Activated T-cell treated with anti-CD3 and anti-CD28 coated beads, Interleukin-2, amount 50 U/mL, for 24 hours (primary cell): ENCODE data around the gene TOMM40.
A peak's percentile ranks its signal among the peaks of the same experiment; 100 is the strongest.

ENCODE experiments used
- DNase-seq: peaks from one replicate; pipeline ENCODE4 v3.0.0-alpha.2; 2020
- H3K27ac Mint-ChIP-seq: 2 replicates; pipeline ENCODE4 v1.8.0; 2020; ENCODE audit warnings: mild to moderate bottlenecking, mixed read lengths
- H3K27me3 Mint-ChIP-seq: 2 replicates; pipeline ENCODE4 v1.8.0; 2020; ENCODE audit warnings: mixed read lengths
- H3K36me3 Mint-ChIP-seq: 2 replicates; pipeline ENCODE4 v1.8.0; 2020; ENCODE audit warnings: low read depth, mixed read lengths
- H3K4me1 Mint-ChIP-seq: 2 replicates; pipeline ENCODE4 v1.8.0; 2020; ENCODE audit warnings: low read depth, mixed read lengths
- H3K4me3 Mint-ChIP-seq: 2 replicates; pipeline ENCODE4 v1.8.0; 2020; ENCODE audit warnings: mild to moderate bottlenecking, moderate library complexity, mixed read lengths
- H3K9me3 Mint-ChIP-seq: 2 replicates; pipeline ENCODE4 v1.8.0; 2020; ENCODE audit warnings: mixed read lengths

TOMM40 gene

GRCh38 chr19:44891016-44891882, at the start of gene TOMM40:
Gene TOMM40, plus strand, starts transcription at chr19:44891254. Its CDS starts 162 bp downstream, at chr19:44891416.
- Mint-ChIP-seq H3K27me3 (no peaks in the 10 kb centered on the region), H3K9me3 (peaks cover 5% of the 10 kb centered on the region), H3K27ac (peak within 1 kb of the TSS; percentile 98), H3K4me3 (peak within 1 kb of the TSS; percentile 96), H3K36me3 (peaks cover 49% of the 10 kb centered on the region), H3K4me1 (peaks cover 41% of the 10 kb centered on the region)
- no peak for DNase-seq

DNA sequence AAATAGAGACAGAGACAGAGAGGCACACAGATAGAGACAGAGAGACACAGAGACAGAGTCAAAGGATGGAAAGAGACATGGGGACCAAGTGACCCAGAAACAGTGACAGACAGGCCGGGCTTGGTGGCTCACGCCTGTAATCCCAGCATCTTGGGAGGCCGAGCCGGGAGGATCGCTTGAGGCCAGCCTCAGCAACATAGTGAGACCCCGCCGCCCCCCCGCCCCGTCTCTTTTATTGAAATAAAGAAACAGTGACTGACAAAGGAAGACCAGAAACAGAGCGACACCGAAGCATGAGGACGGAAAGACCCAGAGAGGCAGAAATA, 45.8 kb upstream of the TOMM40 start:
- Mint-ChIP-seq H3K36me3 (no peaks in the 10 kb centered on the region), H3K27ac (peak overlapping the region; percentile 85), H3K9me3 (no peaks in the 10 kb centered on the region), H3K27me3 (peaks cover 34% of the 10 kb centered on the region), H3K4me3 (peak overlapping the region; percentile 82), H3K4me1 (peaks cover 27% of the 10 kb centered on the region)
- no peak for DNase-seq

DNA sequence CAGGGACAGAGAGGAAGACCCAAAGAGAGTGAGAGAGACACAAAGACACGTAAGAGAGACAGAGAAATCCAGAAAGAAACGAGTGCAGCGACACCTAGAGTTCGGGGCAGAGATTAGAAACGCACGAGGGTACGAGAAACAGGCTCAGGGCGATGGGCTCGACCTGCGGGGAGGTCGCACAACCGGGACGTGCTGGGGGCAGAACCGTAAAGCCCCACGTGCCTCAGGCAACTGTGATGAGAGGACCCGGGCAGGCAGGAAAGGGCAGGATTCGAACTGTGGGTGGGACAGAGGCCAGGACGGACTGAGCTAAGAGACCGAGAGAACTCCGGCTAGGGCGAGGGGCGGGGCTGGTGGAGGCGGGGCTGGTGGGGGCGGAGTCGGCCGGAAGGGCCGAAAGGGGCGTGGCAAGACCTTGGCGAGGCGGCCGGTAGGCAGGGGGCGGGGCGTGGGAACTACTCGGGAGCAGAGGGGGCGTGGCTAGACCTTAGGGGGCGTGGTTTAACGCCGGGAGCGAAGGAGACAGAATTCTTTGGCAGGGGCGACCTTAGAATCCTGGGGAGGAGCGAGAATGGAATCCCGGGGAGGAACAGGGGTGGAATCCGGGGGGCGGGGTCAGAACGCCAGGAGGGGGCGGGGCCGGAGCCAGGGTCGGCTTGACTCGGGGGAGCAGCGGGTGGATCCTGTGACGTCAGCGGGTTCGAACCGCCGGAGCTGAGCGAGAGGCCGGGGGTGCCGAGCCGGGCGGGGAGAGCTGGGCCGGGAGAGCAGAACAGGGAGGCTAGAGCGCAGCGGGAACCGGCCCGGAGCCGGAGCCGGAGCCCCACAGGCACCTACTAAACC, 45.2 kb upstream of the TOMM40 start, which contains the start of gene NECTIN2:
TSS of gene NECTIN2 (plus strand) at position 686 of the 843 bp plus-strand sequence. CDS start 229 bp downstream, outside the sequence.
- peaks cover 34% of the 10 kb centered on the region for H3K27me3 Mint-ChIP-seq
- H3K9me3 Mint-ChIP-seq = no peaks in the 10 kb centered on the region
- H3K4me3 Mint-ChIP-seq = peak within 1 kb of the TSS; percentile 82
- peaks cover 27% of the 10 kb centered on the region for H3K4me1 Mint-ChIP-seq
- H3K36me3 Mint-ChIP-seq = no peaks in the 10 kb centered on the region
- DNase-seq = peak; percentile 86
- peak within 1 kb of the TSS; percentile 85 for H3K27ac Mint-ChIP-seq

DNA sequence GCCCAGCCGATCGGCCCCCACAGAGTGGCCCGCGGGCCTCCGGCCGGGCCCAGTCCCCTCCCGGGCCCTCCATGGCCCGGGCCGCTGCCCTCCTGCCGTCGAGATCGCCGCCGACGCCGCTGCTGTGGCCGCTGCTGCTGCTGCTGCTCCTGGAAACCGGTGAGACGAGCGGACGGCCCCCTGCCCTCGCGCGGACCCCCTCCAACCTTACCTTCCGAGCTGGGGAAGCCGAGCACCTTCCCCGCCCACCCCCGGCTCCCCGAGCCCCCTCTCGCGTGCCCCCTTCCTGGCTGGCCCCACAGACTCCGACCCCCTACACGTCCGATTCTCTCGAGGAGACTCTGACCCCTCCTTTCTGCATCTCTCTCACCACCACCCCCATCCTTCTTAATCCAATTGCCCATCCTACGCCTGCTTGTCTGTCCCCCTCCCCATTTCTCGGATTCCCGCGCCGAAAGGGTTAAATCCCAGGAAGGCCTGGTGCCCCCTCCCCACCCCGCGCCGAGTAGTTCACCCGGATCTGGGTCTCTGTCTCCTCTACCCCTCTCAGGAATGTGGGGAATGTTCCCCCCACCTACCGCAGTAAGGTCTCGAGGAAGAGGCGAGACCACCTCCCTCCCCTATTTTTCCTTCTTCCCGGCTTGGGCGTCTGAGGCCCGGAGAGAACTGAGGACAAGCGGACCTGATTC, 44.5 kb upstream of the TOMM40 start:
- peak overlapping the region; percentile 82 for H3K4me3 Mint-ChIP-seq
- peaks cover 34% of the 10 kb centered on the region for H3K27me3 Mint-ChIP-seq
- H3K36me3 Mint-ChIP-seq = no peaks in the 10 kb centered on the region
- no peaks in the 10 kb centered on the region for H3K9me3 Mint-ChIP-seq
- peaks cover 22% of the 10 kb centered on the region for H3K4me1 Mint-ChIP-seq
- H3K27ac Mint-ChIP-seq = peak overlapping the region; percentile 3
- no peak for DNase-seq

DNA sequence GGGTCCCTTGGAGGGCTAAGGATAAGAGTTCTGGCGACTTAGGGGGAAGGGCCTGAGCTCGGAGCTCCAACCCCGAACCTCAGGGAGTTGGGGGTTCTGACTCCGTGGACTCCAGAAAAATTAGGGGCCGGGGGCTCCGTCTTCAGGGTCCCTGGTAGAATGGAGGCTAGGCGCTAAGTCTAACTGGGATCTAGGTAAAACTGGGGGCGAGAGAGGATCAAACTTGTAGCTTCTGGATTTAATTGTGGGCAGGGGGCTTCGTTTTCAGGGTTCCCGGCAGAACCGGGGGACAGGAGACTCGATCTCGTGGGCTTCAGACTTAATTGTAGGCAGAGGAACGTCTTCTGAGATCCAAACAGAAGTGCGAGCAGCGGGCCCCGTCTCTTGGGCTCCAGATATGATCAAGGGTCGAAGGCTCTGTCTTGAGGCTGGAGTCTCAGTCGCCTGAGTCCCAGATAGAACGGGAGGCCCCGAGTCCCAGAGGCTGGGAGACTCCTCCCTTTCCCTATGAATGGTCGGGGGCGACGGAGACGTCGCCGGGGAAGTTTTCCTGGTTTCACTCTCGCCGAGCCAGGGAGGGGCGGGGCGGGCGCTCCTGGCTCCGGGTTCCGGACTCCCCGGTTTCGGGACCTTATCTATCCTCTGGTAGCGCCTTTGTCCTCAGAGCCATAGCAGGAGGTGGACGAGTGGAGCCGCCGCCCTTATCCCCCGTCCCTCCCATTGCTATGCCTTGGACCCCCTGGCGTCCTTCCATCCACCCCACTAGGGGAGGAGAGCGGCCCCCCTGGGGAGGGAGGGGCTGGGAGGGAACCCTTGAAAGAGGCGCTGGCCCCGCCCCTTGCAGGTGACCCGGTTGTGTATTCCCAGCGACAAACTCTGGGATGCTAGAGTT, 43.7 kb upstream of the TOMM40 start:
- Mint-ChIP-seq H3K27me3 (peaks cover 34% of the 10 kb centered on the region), H3K9me3 (no peaks in the 10 kb centered on the region), H3K4me3 (peak overlapping the region; percentile 55), H3K4me1 (peaks cover 22% of the 10 kb centered on the region), H3K27ac (peak overlapping the region; percentile 3), H3K36me3 (no peaks in the 10 kb centered on the region)
- no peak for DNase-seq

- Mint-ChIP-seq H3K27me3 (peaks cover 34% of the 10 kb centered on the region), H3K27ac (no peak overlapping the region), H3K4me3 (no peak overlapping the region), H3K9me3 (no peaks in the 10 kb centered on the region), H3K4me1 (peaks cover 22% of the 10 kb centered on the region), H3K36me3 (no peaks in the 10 kb centered on the region)
- peak; percentile 35 for DNase-seq
These were observed 42.8 kb upstream of the TOMM40 start for GRCh38 chr19:44848036-44848811.

- H3K36me3 Mint-ChIP-seq = no peaks in the 10 kb centered on the region
- no peak overlapping the region for H3K4me3 Mint-ChIP-seq
- no peak for DNase-seq
- H3K27me3 Mint-ChIP-seq = peaks cover 34% of the 10 kb centered on the region
- H3K9me3 Mint-ChIP-seq = no peaks in the 10 kb centered on the region
- no peak overlapping the region for H3K27ac Mint-ChIP-seq
- peaks cover 22% of the 10 kb centered on the region for H3K4me1 Mint-ChIP-seq
These were observed 42.1 kb upstream of the TOMM40 start for GRCh38 chr19:44848812-44849447.

DNA sequence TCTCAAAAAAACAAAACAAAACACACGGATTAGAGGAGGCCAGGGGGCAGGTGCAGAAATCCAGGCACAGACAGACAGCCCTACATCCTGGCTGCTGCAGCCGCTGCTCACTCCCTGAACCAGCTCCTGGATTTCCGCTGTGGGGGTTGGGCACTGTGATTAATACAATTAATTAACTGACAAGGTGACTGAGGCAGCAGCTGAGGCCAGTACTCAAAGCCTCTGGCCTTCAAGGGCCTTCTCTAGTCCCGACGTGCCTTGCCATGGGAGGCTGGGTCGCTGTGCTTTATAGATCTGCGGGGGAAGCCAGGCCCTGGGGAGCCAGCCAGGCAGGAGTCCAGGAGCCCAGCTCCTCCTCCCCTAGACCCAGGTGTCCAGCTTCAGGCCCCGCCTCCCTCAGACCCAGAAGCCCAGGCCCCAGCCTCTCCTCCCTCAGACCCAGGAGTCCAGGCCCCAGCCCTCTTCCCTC, 40.4 kb upstream of the TOMM40 start:
- Mint-ChIP-seq H3K27ac (no peak overlapping the region), H3K9me3 (no peaks in the 10 kb centered on the region), H3K27me3 (peaks cover 27% of the 10 kb centered on the region)

DNA sequence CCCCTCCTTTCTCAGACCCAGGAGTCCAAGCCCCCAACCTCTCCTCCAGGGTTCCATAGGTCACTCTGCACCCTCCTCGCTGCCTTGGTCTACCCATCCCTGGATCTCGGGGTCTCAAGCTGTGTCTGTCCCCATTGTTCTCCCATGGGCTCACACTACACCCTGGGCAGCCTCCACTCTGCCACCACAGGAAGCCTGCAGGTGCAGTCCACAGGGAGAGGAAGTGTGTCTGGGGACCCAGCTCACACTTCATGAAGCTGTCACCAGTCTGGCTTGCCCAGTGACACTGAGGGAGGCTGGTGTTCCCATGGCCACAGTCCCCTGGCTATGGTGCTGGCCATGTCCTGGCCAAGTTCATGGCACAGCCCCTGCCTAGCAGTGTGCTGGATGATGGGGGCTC, 39.6 kb upstream of the TOMM40 start:
- H3K4me1 Mint-ChIP-seq = peaks cover 13% of the 10 kb centered on the region
- no peaks in the 10 kb centered on the region for H3K36me3 Mint-ChIP-seq
- DNase-seq = no peak
- no peak overlapping the region for H3K4me3 Mint-ChIP-seq
- no peak overlapping the region for H3K27ac Mint-ChIP-seq
- H3K9me3 Mint-ChIP-seq = no peaks in the 10 kb centered on the region
- H3K27me3 Mint-ChIP-seq = peaks cover 24% of the 10 kb centered on the region

More for the DNA sequence above, 40.4 kb upstream of the TOMM40 start:
- H3K4me1 Mint-ChIP-seq = peaks cover 13% of the 10 kb centered on the region
- no peak overlapping the region for H3K4me3 Mint-ChIP-seq
- no peak for DNase-seq
- H3K36me3 Mint-ChIP-seq = no peaks in the 10 kb centered on the region

GRCh38 chr19:44855606-44856005, 35.4 kb upstream of the TOMM40 start:
- no peak for DNase-seq
- Mint-ChIP-seq H3K4me1 (no peaks in the 10 kb centered on the region), H3K9me3 (no peaks in the 10 kb centered on the region), H3K27ac (no peak overlapping the region), H3K36me3 (no peaks in the 10 kb centered on the region), H3K27me3 (no peaks in the 10 kb centered on the region), H3K4me3 (no peak overlapping the region)

DNA sequence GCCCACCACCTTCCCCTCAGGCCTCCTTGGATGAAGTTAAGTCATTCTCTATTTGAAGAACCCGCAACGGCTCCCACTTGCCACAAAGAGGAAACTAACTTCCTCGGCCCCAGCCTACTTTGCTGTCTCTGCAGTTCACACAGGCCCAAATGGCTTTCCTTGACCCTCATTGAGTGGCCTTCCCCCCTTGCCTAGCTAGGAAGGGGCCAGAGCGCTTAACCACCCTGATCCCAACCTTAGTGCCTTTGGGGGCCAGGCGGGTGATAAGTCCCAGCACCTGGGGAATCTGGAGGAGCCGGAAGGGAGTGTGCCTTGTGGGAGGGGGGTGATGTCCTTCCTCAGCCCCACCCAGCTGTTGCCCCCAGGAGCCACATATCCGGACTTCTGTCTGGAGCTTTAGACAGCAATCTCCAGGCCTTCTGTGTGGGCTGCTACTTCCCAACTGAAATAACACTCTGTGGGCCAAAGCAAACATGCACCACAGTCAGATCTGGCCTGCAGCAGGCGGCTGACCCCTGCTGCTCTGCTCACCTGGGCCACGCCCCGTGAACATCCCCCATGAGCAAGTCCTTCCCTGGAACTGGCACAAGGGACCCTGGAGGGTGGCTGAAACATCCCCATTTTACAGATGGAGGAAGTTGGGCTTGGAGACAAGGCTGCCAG, 34.5 kb upstream of the TOMM40 start:
- no peaks in the 10 kb centered on the region for H3K36me3 Mint-ChIP-seq
- no peak overlapping the region for H3K27ac Mint-ChIP-seq
- H3K4me3 Mint-ChIP-seq = no peak overlapping the region
- H3K9me3 Mint-ChIP-seq = no peaks in the 10 kb centered on the region
- H3K27me3 Mint-ChIP-seq = peaks cover under 1% of the 10 kb centered on the region
- no peak for DNase-seq
- H3K4me1 Mint-ChIP-seq = no peaks in the 10 kb centered on the region

DNA sequence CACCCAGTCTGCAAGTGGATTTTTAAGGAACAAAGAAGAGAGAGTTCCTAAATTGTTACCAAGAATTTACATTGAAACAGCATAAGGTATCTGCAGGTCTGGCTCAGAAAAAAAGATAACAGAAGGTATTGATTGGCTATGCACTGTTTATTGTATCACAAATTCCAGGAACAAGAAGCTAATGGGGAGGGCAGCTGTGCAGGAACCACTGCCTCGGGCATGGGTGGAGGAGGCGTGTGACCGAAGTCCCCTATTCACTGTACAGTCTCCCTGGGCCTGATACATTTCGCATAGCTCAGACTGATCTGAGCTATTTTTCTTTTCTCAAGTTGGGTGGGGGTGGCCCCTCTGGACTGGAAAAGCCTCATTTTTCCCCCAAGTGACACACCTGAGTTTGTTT, 33.2 kb upstream of the TOMM40 start:
- H3K9me3 Mint-ChIP-seq = no peaks in the 10 kb centered on the region
- no peak overlapping the region for H3K4me3 Mint-ChIP-seq
- no peak for DNase-seq
- peaks cover 5% of the 10 kb centered on the region for H3K27me3 Mint-ChIP-seq
- H3K4me1 Mint-ChIP-seq = no peaks in the 10 kb centered on the region
- no peaks in the 10 kb centered on the region for H3K36me3 Mint-ChIP-seq
- H3K27ac Mint-ChIP-seq = no peak overlapping the region
